Measurements from ENCODE around the gene CALML3. TPM values are rescaled to one million over a fixed set of nuclear protein-coding genes. Genes with fewer than 3 reads are reported as not detected.

CALML3 gene
- total and polyA plus RNA-seq, 7 experiments from 2014 or later, result not detected

DNA sequence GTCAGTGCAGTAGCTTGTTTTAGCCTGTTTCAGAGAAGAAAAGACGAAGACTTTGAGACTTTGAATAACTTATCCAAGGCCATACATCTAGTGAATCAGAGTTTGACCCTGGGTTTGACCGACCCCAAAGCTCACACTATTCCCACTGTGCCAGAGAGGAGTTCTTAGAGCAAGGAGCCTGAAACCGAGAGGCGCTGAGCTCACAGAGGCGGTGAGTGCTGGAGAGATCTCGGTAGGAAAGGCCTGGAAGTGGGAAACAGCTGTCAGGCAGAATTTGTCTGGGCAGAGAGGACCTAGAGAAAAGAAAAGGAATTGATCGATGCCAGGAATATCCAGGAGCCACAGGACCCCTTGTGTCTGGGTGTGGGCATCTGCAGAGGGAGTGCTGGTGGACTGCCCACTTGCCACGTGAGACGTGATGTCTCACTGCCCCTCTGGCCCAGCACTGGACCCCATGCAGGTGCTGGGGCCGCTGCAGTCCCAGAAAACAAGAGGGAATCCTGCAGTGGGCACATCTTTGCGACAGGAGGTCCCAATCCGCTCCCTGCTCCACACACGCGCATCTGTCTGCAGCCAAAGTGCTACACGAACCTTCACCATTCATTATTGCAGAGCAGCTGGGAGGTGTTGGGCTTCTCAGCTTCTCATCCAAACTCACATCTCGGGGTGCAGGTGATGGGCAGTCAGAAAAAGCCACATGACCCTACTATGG, 6.2 kb downstream of the CALML3 start:
- no peak for DNase-seq
- H3K36me3 ChIP-seq (ENCODE audit: control insufficient read depth in 2 of 3, insufficient read depth in 3 of 3, low read length in 3 of 3), result no peaks in the 10 kb centered on the region
- H3K36me3 Mint-ChIP-seq, result no peaks in the 10 kb centered on the region
- H3K9me3 ChIP-seq (ENCODE audit: control insufficient read depth in 2 of 3, low read length in 3 of 3), result no peaks in the 10 kb centered on the region
- H3K27ac ChIP-seq (ENCODE audit: low read depth, low read length), result no peak overlapping the region
- H3K27ac Mint-ChIP-seq, result no peak overlapping the region
- peaks cover 0 to 4% (median 0%) of the 10 kb centered on the region in 7 donors for H3K4me1 Mint-ChIP-seq
- H3K4me3 Mint-ChIP-seq, result no peak overlapping the region
- no peak for ATAC-seq
- peaks cover 0 to 4% (median 0%) of the 10 kb centered on the region in 5 donors for H3K27me3 Mint-ChIP-seq
- no peaks in the 10 kb centered on the region for H3K9me3 Mint-ChIP-seq
- H3K4me3 ChIP-seq (ENCODE audit: low read length), result no peak overlapping the region
- ChIA-PET POLR2A (interaction anchor here (0.8 kb wide), 2 partner anchors 33 to 35 kb away, joined by 3 read pairs; no protein-coding TSS in a partner anchor), CTCF (interaction anchor here (0.6 to 1.3 kb wide), 4 partner anchors 53 to 95 kb away, joined by 3 to 5 read pairs (median 4); no protein-coding TSS in a partner anchor)
- intact Hi-C loops (cut with micrococcal nuclease), result no loop called here
- H3K27me3 ChIP-seq (ENCODE audit: control insufficient read depth in 2 of 2, insufficient read depth in 2 of 2, low read length in 2 of 2), result no peaks in the 10 kb centered on the region
- H3K4me1 ChIP-seq (ENCODE audit: control insufficient read depth in 2 of 2, insufficient read depth in 2 of 2, low read length in 2 of 2), result no peaks in the 10 kb centered on the region

GRCh38 chr10:5531558-5532306, 7.0 kb downstream of the CALML3 start:
- H3K27ac ChIP-seq (ENCODE audit: low read depth, low read length), result no peak overlapping the region
- peak overlapping the region in 1 of 9 donors; percentile 41 for H3K27ac Mint-ChIP-seq
- intact Hi-C loops (cut with micrococcal nuclease), result no loop called here
- H3K4me1 Mint-ChIP-seq, result peaks cover 0 to 4% (median 0%) of the 10 kb centered on the region in 7 donors
- DNase-seq (no peak), ATAC-seq (no peak)
- H3K36me3 Mint-ChIP-seq, result no peaks in the 10 kb centered on the region
- no peak overlapping the region for H3K4me3 Mint-ChIP-seq
- ChIA-PET POLR2A (interaction anchor here (0.8 kb wide), 1 partner anchor 34 kb away, joined by 3 read pairs; no protein-coding TSS in a partner anchor), CTCF (no interaction called here)
- H3K4me3 ChIP-seq (ENCODE audit: low read length), result no peak overlapping the region
- H3K4me1 ChIP-seq (ENCODE audit: control insufficient read depth in 2 of 2, insufficient read depth in 2 of 2, low read length in 2 of 2), result no peaks in the 10 kb centered on the region
- H3K27me3 Mint-ChIP-seq, result peaks cover 0 to 4% (median 0%) of the 10 kb centered on the region in 5 donors
- H3K9me3 Mint-ChIP-seq, result no peaks in the 10 kb centered on the region
- no peaks in the 10 kb centered on the region for H3K27me3 ChIP-seq (ENCODE audit: control insufficient read depth in 2 of 2, insufficient read depth in 2 of 2, low read length in 2 of 2)
- no peaks in the 10 kb centered on the region for H3K36me3 ChIP-seq (ENCODE audit: control insufficient read depth in 2 of 3, insufficient read depth in 3 of 3, low read length in 3 of 3)
- no peaks in the 10 kb centered on the region for H3K9me3 ChIP-seq (ENCODE audit: control insufficient read depth in 2 of 3, low read length in 3 of 3)

- DNase-seq, result no peak
- intact Hi-C loops (cut with micrococcal nuclease), result no loop called here
- CTCF ChIA-PET, result no interaction called here
- Histone ChIP-seq H3K4me1 (ENCODE audit: control insufficient read depth in 2 of 2, insufficient read depth in 2 of 2, low read length in 2 of 2) (no peaks in the 10 kb centered on the region), H3K36me3 (ENCODE audit: control insufficient read depth in 2 of 3, insufficient read depth in 3 of 3, low read length in 3 of 3) (no peaks in the 10 kb centered on the region), H3K9me3 (ENCODE audit: control insufficient read depth in 2 of 3, low read length in 3 of 3) (no peaks in the 10 kb centered on the region), H3K27ac (ENCODE audit: low read depth, low read length) (no peak overlapping the region), H3K4me3 (ENCODE audit: low read length) (no peak overlapping the region), H3K27me3 (ENCODE audit: control insufficient read depth in 2 of 2, insufficient read depth in 2 of 2, low read length in 2 of 2) (no peaks in the 10 kb centered on the region)
- H3K9me3 Mint-ChIP-seq, result no peaks in the 10 kb centered on the region
- peaks cover 0 to 4% (median 0%) of the 10 kb centered on the region in 7 donors for H3K4me1 Mint-ChIP-seq
- H3K27ac Mint-ChIP-seq, result no peak overlapping the region
- no peaks in the 10 kb centered on the region for H3K36me3 Mint-ChIP-seq
- ATAC-seq, result no peak
- POLR2A ChIA-PET, result interaction anchor here (0.6 kb wide), 1 partner anchor 679 kb away, joined by 4 read pairs; no protein-coding TSS in a partner anchor
- H3K27me3 Mint-ChIP-seq, result peaks cover 0 to 4% (median 0%) of the 10 kb centered on the region in 5 donors
- no peak overlapping the region for H3K4me3 Mint-ChIP-seq
These were observed 7.5 kb downstream of the CALML3 start for GRCh38 chr10:5532307-5532605.

- DNase-seq (no peak), ATAC-seq (no peak)
- H3K27me3 ChIP-seq (ENCODE audit: control insufficient read depth in 2 of 2, insufficient read depth in 2 of 2, low read length in 2 of 2), result no peaks in the 10 kb centered on the region
- CTCF ChIA-PET, result no interaction called here
- Mint-ChIP-seq H3K4me1 (peaks cover 0 to 4% (median 0%) of the 10 kb centered on the region in 7 donors), H3K27me3 (peaks cover 0 to 4% (median 0%) of the 10 kb centered on the region in 5 donors), H3K27ac (no peak overlapping the region), H3K36me3 (no peaks in the 10 kb centered on the region), H3K9me3 (no peaks in the 10 kb centered on the region), H3K4me3 (no peak overlapping the region)
- no peaks in the 10 kb centered on the region for H3K4me1 ChIP-seq (ENCODE audit: control insufficient read depth in 2 of 2, insufficient read depth in 2 of 2, low read length in 2 of 2)
- H3K27ac ChIP-seq (ENCODE audit: low read depth, low read length), result no peak overlapping the region
- H3K4me3 ChIP-seq (ENCODE audit: low read length), result no peak overlapping the region
- H3K36me3 ChIP-seq (ENCODE audit: control insufficient read depth in 2 of 3, insufficient read depth in 3 of 3, low read length in 3 of 3), result no peaks in the 10 kb centered on the region
- intact Hi-C loops (cut with micrococcal nuclease), result no loop called here
- POLR2A ChIA-PET, result interaction anchor here (0.6 kb wide), 2 partner anchors 16 to 679 kb away, joined by 3 to 4 read pairs; no protein-coding TSS in a partner anchor
- no peaks in the 10 kb centered on the region for H3K9me3 ChIP-seq (ENCODE audit: control insufficient read depth in 2 of 3, low read length in 3 of 3)
These were observed 7.9 kb downstream of the CALML3 start for GRCh38 chr10:5532618-5533097.

DNA sequence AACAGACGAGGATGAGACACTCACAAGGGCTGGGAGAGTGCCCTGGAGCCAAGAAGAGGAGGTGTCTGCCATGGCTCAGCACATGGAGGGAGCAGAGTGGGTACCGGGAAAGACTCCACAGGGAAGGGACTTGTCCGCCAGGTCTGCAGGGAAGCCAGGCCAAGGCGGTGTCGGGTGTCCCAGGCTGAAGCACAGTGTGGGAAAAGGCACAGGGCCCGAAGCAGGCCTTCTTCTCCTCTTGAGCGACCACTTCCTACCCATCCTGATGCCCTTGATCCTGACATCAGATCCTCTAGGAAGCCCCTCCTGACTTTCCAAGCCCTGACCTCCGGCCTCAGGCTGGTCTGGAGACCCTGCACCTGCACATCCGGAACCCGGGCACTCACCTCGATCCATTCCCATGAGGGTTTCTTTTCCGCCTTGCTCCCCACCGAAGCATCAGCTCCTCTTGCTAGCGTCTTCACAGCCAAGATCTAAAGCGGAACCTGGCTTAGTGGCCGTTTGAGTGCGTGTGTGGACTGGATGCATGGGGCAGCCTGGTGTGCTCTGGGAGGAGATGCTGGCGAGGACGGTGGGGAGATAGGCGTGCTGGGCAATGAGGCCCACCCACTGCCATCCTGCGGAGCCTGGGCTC, 8.5 kb downstream of the CALML3 start:
- no peaks in the 10 kb centered on the region for H3K36me3 ChIP-seq (ENCODE audit: control insufficient read depth in 2 of 3, insufficient read depth in 3 of 3, low read length in 3 of 3)
- Mint-ChIP-seq H3K4me3 (no peak overlapping the region), H3K27ac (no peak overlapping the region), H3K4me1 (peaks cover 0 to 4% (median 3%) of the 10 kb centered on the region in 7 donors), H3K27me3 (peaks cover 0 to 4% (median 0%) of the 10 kb centered on the region in 5 donors), H3K9me3 (no peaks in the 10 kb centered on the region), H3K36me3 (no peaks in the 10 kb centered on the region)
- no peak overlapping the region for H3K27ac ChIP-seq (ENCODE audit: low read depth, low read length)
- ATAC-seq (no peak), DNase-seq (no peak)
- H3K4me1 ChIP-seq (ENCODE audit: control insufficient read depth in 2 of 2, insufficient read depth in 2 of 2, low read length in 2 of 2), result no peaks in the 10 kb centered on the region
- H3K9me3 ChIP-seq (ENCODE audit: control insufficient read depth in 2 of 3, low read length in 3 of 3), result no peaks in the 10 kb centered on the region
- ChIA-PET POLR2A (interaction anchor here (0.6 kb wide), 2 partner anchors 16 to 680 kb away, joined by 3 to 4 read pairs; no protein-coding TSS in a partner anchor), CTCF (no interaction called here)
- H3K4me3 ChIP-seq (ENCODE audit: low read length), result no peak overlapping the region
- intact Hi-C loops (cut with micrococcal nuclease), result no loop called here
- no peaks in the 10 kb centered on the region for H3K27me3 ChIP-seq (ENCODE audit: control insufficient read depth in 2 of 2, insufficient read depth in 2 of 2, low read length in 2 of 2)

DNA sequence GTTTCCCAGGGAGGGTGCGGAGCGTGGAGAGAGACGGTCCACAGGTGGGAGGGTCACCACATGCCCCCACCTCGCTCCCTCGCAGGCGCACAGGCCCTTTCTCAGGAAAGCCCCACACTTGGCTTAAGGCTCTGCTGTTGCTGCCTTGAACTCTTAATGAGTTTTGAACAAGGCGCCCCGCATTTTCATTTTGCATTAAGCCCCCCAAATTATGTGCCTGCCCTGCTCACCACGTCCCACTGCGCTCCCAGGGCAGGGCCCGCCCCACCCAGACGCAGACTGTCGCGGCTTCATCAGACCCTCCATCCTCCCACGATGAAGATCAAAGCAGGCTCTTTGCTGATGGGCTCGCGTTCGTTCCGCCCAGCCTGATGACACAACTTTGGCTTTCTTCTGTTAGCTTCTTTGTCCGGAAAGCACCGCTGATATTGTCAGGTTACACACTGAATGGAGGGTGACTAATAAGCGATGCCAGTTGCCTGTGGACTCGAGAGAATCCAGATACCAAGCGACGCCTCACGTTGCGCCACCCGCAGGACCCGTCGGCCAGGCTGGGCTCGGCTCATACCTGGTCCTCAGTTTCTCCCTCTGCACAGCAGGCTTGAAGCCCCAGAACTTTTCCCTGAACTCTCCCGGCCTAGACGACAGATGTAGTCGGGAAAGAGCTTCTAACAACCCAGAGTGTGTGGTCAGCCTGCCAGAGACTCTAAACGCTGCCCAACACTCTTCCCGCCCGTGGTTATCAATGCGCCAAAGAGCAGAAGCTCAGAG, 9.5 kb downstream of the CALML3 start:
- no peaks in the 10 kb centered on the region for H3K36me3 Mint-ChIP-seq
- DNase-seq (no peak), ATAC-seq (no peak)
- H3K4me3 Mint-ChIP-seq, result no peak overlapping the region
- no peaks in the 10 kb centered on the region for H3K9me3 ChIP-seq (ENCODE audit: control insufficient read depth in 2 of 3, low read length in 3 of 3)
- POLR2A ChIA-PET, result no interaction called here
- no peaks in the 10 kb centered on the region for H3K27me3 ChIP-seq (ENCODE audit: control insufficient read depth in 2 of 2, insufficient read depth in 2 of 2, low read length in 2 of 2)
- no peaks in the 10 kb centered on the region for H3K36me3 ChIP-seq (ENCODE audit: control insufficient read depth in 2 of 3, insufficient read depth in 3 of 3, low read length in 3 of 3)
- H3K9me3 Mint-ChIP-seq, result no peaks in the 10 kb centered on the region
- no peak overlapping the region for H3K27ac ChIP-seq (ENCODE audit: low read depth, low read length)
- no peaks in the 10 kb centered on the region for H3K4me1 ChIP-seq (ENCODE audit: control insufficient read depth in 2 of 2, insufficient read depth in 2 of 2, low read length in 2 of 2)
- peaks cover 0 to 7% (median 4%) of the 10 kb centered on the region in 7 donors for H3K4me1 Mint-ChIP-seq
- H3K27ac Mint-ChIP-seq, result no peak overlapping the region
- no peak overlapping the region for H3K4me3 ChIP-seq (ENCODE audit: low read length)
- peaks cover 0 to 7% (median 0%) of the 10 kb centered on the region in 5 donors for H3K27me3 Mint-ChIP-seq
- CTCF ChIA-PET, result no interaction called here
- intact Hi-C loops (cut with micrococcal nuclease), result no loop called here

Data from naive thymus-derived CD4-positive, alpha-beta T cell (primary cell).